Smooth muscle cell (in vitro differentiated cells): ENCODE measurements around the gene CD7. TPM values are rescaled to one million over a fixed set of nuclear protein-coding genes. Genes with fewer than 3 reads are reported as not detected.

Experiments
- DNase-seq: peaks from one replicate; lab custom pipeline; 2025; ENCODE audit not compliant: unreplicated experiment; lab: John Stamatoyannopoulos, UW
- H2AFZ ChIP-seq: fragments of 200-600 bp; sonication (generic); 2 replicates; pipeline ENCODE4 v1.6.0; 2016; ENCODE audit warnings: antibody characterized with exemption, low read depth, mild to moderate bottlenecking
- H3F3A ChIP-seq: fragments of 200-600 bp; sonication (generic); 2 replicates; pipeline ENCODE4 v1.6.0; 2017; ENCODE audit warnings: antibody characterized with exemption, low read depth
- H3K27ac ChIP-seq: fragments of 200-600 bp; sonication (generic); 2 replicates; pipeline ENCODE4 v1.5.1; 2016; ENCODE audit warnings: low read depth, mild to moderate bottlenecking
- H3K27me3 ChIP-seq: fragments of 200-600 bp; sonication (generic); 2 replicates; pipeline ENCODE4 v1.6.1; 2016; ENCODE audit warnings: low read depth, mild to moderate bottlenecking
- H3K36me3 ChIP-seq: fragments of 200-600 bp; sonication (generic); 2 replicates; pipeline ENCODE4 v1.5.1; 2016; ENCODE audit warnings: low read depth
- H3K4me1 ChIP-seq: fragments of 200-600 bp; sonication (generic); 2 replicates; pipeline ENCODE4 v1.5.1; 2016; ENCODE audit warnings: low read depth
- H3K4me2 ChIP-seq: fragments of 200-600 bp; sonication (generic); 2 replicates; pipeline ENCODE4 v1.6.0; 2016; ENCODE audit warnings: mild to moderate bottlenecking
- H3K4me3 ChIP-seq: fragments of 200-600 bp; sonication (generic); 2 replicates; pipeline ENCODE4 v1.5.1; 2016; ENCODE audit warnings: mild to moderate bottlenecking
- H3K79me2 ChIP-seq: fragments of 200-600 bp; sonication (generic); 2 replicates; pipeline ENCODE4 v1.6.0; 2016; ENCODE audit warnings: low read depth, mild to moderate bottlenecking
- H3K9ac ChIP-seq: fragments of 200-600 bp; sonication (generic); 2 replicates; pipeline ENCODE4 v1.6.0; 2016; ENCODE audit warnings: low read depth
- H3K9me3 ChIP-seq: fragments of 200-600 bp; sonication (generic); replicated peaks from 2 replicates; pipeline ENCODE4 v1.5.1; 2016; ENCODE audit warnings: low read depth
- H4K20me1 ChIP-seq: fragments of 200-600 bp; sonication (generic); 2 replicates; pipeline ENCODE4 v1.6.0; 2016; ENCODE audit warnings: low read depth
- CTCF ChIP-seq: fragments of 200-600 bp; sonication (generic); IDR thresholded peaks from 2 replicates; pipeline ENCODE4 v1.5.1; 2017; ENCODE audit warnings: borderline replicate concordance, mild to moderate bottlenecking, antibody characterized with exemption; ENCODE audit not compliant: insufficient read depth, poor library complexity, severe bottlenecking
- WGBS: methylation state at CpG from one replicate; pipeline ENCODE4 v1.1.7; 2016; ENCODE audit warnings: low lambda C conversion rate; 5-methylcytosine and 5-hydroxymethylcytosine counted together
- polyA plus RNA-seq: library from polyadenylated mRNA; unstranded; fragments of >200 nt; fragmentation: Nextera tagmentation; extraction: Ambion mirVana; gene quantifications from 2 replicates; pipeline ENCODE4 v1.2.1, GENCODE V29; 2016
- total RNA-seq: library from RNA; depleted of rRNA; stranded (reverse); fragments of >200 nt; gene quantifications from 2 replicates; pipeline ENCODE4 v1.2.3, GENCODE V29; 2014

The CD7 gene
- total and polyA plus RNA-seq, 2 experiments from 2014 or later, result 0.79 TPM; not detected in 1

- 78% methylated on average over 5 of the region's 7 CpGs for WGBS
- Histone ChIP-seq H4K20me1 (no peaks in the 10 kb centered on the region), H2AFZ (no peak overlapping the region), H3K27me3 (no peaks in the 10 kb centered on the region), H3K79me2 (no peaks in the 10 kb centered on the region), H3K4me2 (peak overlapping the region; percentile 35), H3F3A (peaks cover 3% of the 10 kb centered on the region), H3K9me3 (no peaks in the 10 kb centered on the region), H3K4me1 (no peaks in the 10 kb centered on the region), H3K9ac (no peak overlapping the region), H3K36me3 (no peaks in the 10 kb centered on the region), H3K4me3 (no peak overlapping the region), H3K27ac (no peak overlapping the region)
- no peak for TF ChIP-seq CTCF
- DNase-seq, result no peak
Observed at GRCh38 chr17:82296511-82297279, 20.7 kb downstream of the CD7 start.

- no peaks in the 10 kb centered on the region for H3K36me3 ChIP-seq
- no peak overlapping the region for H2AFZ ChIP-seq
- no peak overlapping the region for H3K9ac ChIP-seq
- TF ChIP-seq CTCF, result no peak
- H3F3A ChIP-seq, result peaks cover 3% of the 10 kb centered on the region
- 90% methylated on average over 4 of the region's 4 CpGs for WGBS
- no peak for DNase-seq
- no peak overlapping the region for H3K4me2 ChIP-seq
- H3K27me3 ChIP-seq, result no peaks in the 10 kb centered on the region
- H3K79me2 ChIP-seq, result no peaks in the 10 kb centered on the region
- no peaks in the 10 kb centered on the region for H3K9me3 ChIP-seq
- H3K4me1 ChIP-seq, result no peaks in the 10 kb centered on the region
- H4K20me1 ChIP-seq, result no peaks in the 10 kb centered on the region
- no peak overlapping the region for H3K4me3 ChIP-seq
- H3K27ac ChIP-seq, result no peak overlapping the region
Observed at GRCh38 chr17:82295472-82295814, 22.0 kb downstream of the CD7 start.

- no peak overlapping the region for H3K27ac ChIP-seq
- no peaks in the 10 kb centered on the region for H3K79me2 ChIP-seq
- no peaks in the 10 kb centered on the region for H3K36me3 ChIP-seq
- no peaks in the 10 kb centered on the region for H3K4me1 ChIP-seq
- no peak overlapping the region for H3K9ac ChIP-seq
- no peaks in the 10 kb centered on the region for H4K20me1 ChIP-seq
- H3F3A ChIP-seq, result peaks cover 3% of the 10 kb centered on the region
- WGBS, result 85% methylated on average over 15 of the region's 15 CpGs
- no peaks in the 10 kb centered on the region for H3K27me3 ChIP-seq
- H3K9me3 ChIP-seq, result no peaks in the 10 kb centered on the region
- no peak for DNase-seq
- peak overlapping the region; percentile 47 for H3K4me3 ChIP-seq
- peak overlapping the region; percentile 82 for H3K4me2 ChIP-seq
- H2AFZ ChIP-seq, result no peak overlapping the region
- TF ChIP-seq CTCF, result no peak
Observed at GRCh38 chr17:82294064-82294773, 23.2 kb downstream of the CD7 start.
